Liver (tissue), 9 donors: ENCODE results near the gene ASB13. TPM values are rescaled to one million over a fixed set of nuclear protein-coding genes. Genes with fewer than 3 reads are reported as not detected.

Experiments used
- DNase-seq: peaks from one replicate; pipeline ENCODE4 v3.0.0-alpha.2; 2017; ENCODE audit warnings: low spot score
- H3K27ac ChIP-seq, 2 donors: one replicate each; pipeline ENCODE4 v1.7.0; 2013; ENCODE audit warnings: inconsistent platforms in 2 of 2, low read length in 2 of 2, control low read depth in 1 of 2, low read depth in 1 of 2, mild to moderate bottlenecking in 1 of 2
- H3K27me3 ChIP-seq, 4 donors: one replicate each; pipeline versions ENCODE4 v1.6.1 to v1.7.0; 2013; ENCODE audit warnings: low read length in 3 of 4, inconsistent platforms in 1 of 4, mild to moderate bottlenecking in 1 of 4, moderate library complexity in 1 of 4; ENCODE audit not compliant: control insufficient read depth in 4 of 4, insufficient read depth in 4 of 4
- H3K36me3 ChIP-seq, 4 donors: one replicate each; pipeline versions ENCODE4 v1.6.1 to v1.7.0; 2013; ENCODE audit warnings: low read length in 3 of 4, mild to moderate bottlenecking in 3 of 4, low read depth in 1 of 4, moderate library complexity in 1 of 4; ENCODE audit not compliant: control insufficient read depth in 4 of 4, insufficient read depth in 3 of 4
- H3K4me1 ChIP-seq, 4 donors: one replicate each; pipeline versions ENCODE4 v1.6.1 to v1.7.0; 2013; ENCODE audit warnings: low read length in 3 of 4, mild to moderate bottlenecking in 3 of 4, moderate library complexity in 1 of 4; ENCODE audit not compliant: control insufficient read depth in 4 of 4, insufficient read depth in 4 of 4
- H3K4me3 ChIP-seq, 3 donors: one replicate each; pipeline versions ENCODE4 v1.6.1 to v1.7.0; 2013; ENCODE audit warnings: low read length in 3 of 3, control low read depth in 1 of 3, low read depth in 1 of 3, mild to moderate bottlenecking in 1 of 3
- H3K9ac ChIP-seq, 2 donors: one replicate each; pipeline ENCODE4 v1.7.0; 2013; ENCODE audit warnings: low read length in 2 of 2, mild to moderate bottlenecking in 2 of 2, moderate library complexity in 2 of 2, control low read depth in 1 of 2, low read depth in 1 of 2
- H3K9me3 ChIP-seq, 4 donors: one replicate each; pipeline versions ENCODE4 v1.6.1 to v1.7.0; 2013; ENCODE audit warnings: low read length in 3 of 4; ENCODE audit not compliant: control insufficient read depth in 4 of 4
- ATF3 ChIP-seq: IDR thresholded peaks from 2 replicates; pipeline ENCODE4 v1.6.1; 2016; ENCODE audit warnings: antibody characterized with exemption
- CTCF ChIP-seq: fragments of 150-350 bp; IDR thresholded peaks from 2 replicates; pipeline ENCODE4 v1.5.1; 2017; ENCODE audit warnings: improper control_type of control experiment, low read depth, low read length; ENCODE audit not compliant: missing input control
- EGR1 ChIP-seq, 2 donors: IDR thresholded peaks; 2 replicates each; pipeline ENCODE4 v1.6.1; 2016 to 2018; ENCODE audit warnings: antibody characterized with exemption in 2 of 2, low read depth in 2 of 2
- FOXA2 ChIP-seq: IDR thresholded peaks from 2 replicates; pipeline ENCODE4 v1.6.1; 2016; ENCODE audit warnings: antibody characterized with exemption
- HNF4A ChIP-seq, 2 donors: conservative IDR thresholded peaks; 2 replicates each; pipeline ENCODE4 v1.6.1; 2016; ENCODE audit warnings: antibody characterized with exemption in 2 of 2, mild to moderate bottlenecking in 2 of 2
- HNF4G ChIP-seq: IDR thresholded peaks from 2 replicates; pipeline ENCODE4 v1.6.1; 2016; ENCODE audit warnings: antibody characterized with exemption
- JUND ChIP-seq, 2 donors: IDR thresholded peaks; 2 replicates each; pipeline ENCODE4 v1.6.1; 2016; ENCODE audit warnings: antibody characterized with exemption in 2 of 2
- RAD21 ChIP-seq, 2 donors: IDR thresholded peaks; 2 replicates each; pipeline ENCODE4 v1.6.1; 2016; ENCODE audit warnings: antibody characterized with exemption in 2 of 2, mild to moderate bottlenecking in 2 of 2
- RXRA ChIP-seq, 2 donors: IDR thresholded peaks; 2 replicates each; pipeline ENCODE4 v1.6.1; 2017 to 2018; ENCODE audit warnings: antibody characterized with exemption in 2 of 2, mild to moderate bottlenecking in 1 of 2
- TAF1 ChIP-seq: conservative IDR thresholded peaks from 2 replicates; pipeline ENCODE4 v1.6.1; 2016; ENCODE audit warnings: antibody characterized with exemption, mild to moderate bottlenecking
- YY1 ChIP-seq: IDR thresholded peaks from 2 replicates; pipeline ENCODE4 v1.6.1; 2016; ENCODE audit warnings: antibody characterized with exemption, mild to moderate bottlenecking
- WGBS: extraction: QIAGEN DNeasy Blood & Tissue Kit; methylation state at CpG from one replicate; pipeline ENCODE4 v1.1.7; 2013; 5-methylcytosine and 5-hydroxymethylcytosine counted together
- polyA plus RNA-seq, 2 donors: library from polyadenylated mRNA; stranded (reverse) in 1 of 2; unstranded in 1 of 2; fragments of 200-250 nt in 1 of 2; fragments of >200 nt in 1 of 2; fragmentation: Nextera tagmentation in 1 of 2; extraction: Ambion mirVana in 1 of 2; gene quantifications; one replicate each; pipeline versions ENCODE4 v1.2.1 to v1.2.3, GENCODE V29; 2013 to 2015
- total RNA-seq, 2 donors: library from RNA; depleted of rRNA; stranded (reverse); fragments of >200 nt; gene quantifications; one replicate each; pipeline ENCODE4 v1.2.3, GENCODE V29; 2014
- TF ChIP-seq, protein P1 (sequence below): IDR thresholded peaks from 2 replicates; pipeline ENCODE4 v1.6.1; 2016; ENCODE audit warnings: antibody characterized with exemption
- TF ChIP-seq, protein P2 (sequence below): IDR thresholded peaks from 2 replicates; pipeline ENCODE4 v1.6.1; 2016; ENCODE audit warnings: antibody characterized with exemption, mild to moderate bottlenecking
- donor health status: healthy.
- donor health status: healthy.
- donor health status: healthy.
- donor health status: healthy.
- donor health status: healthy.

Gene ASB13
- total and polyA plus RNA-seq, 4 donors = 8.5 to 48.3 (median 42.5) TPM

DNA sequence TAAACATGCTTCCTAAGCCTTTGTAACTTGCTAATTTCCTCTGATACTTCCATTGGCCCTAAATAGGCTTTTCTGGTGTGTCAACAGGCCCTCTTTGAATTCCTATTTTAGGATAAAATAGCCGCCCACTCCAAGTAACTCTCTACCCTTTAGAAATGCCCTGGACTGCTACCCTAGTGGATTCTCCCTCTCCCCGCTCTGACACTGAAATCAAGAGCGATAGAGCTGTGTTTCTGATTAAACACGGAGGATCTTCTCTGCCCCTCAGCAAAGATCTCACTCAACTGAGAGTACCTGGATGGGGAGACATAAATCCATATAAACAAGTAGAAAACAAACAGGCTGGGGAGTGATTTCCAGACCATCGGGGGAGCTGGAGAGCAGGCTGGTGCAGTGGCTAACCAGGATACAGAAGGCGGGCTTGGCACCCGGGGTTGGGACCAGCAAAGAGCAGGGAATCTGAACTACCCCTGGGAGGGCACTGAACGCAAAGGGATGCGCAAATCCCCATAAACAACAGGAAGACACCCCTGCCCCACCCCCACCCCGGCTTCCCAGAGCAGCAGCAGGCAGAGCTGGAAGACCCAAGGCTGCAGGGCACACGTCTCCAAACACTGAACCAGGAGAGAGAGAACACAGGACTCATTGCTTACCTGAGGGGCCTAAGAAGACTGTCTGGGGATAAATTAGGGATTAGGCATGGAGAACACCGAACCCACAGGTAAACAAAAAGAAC lies 2.5 kb downstream of the ASB13 start:
- Histone ChIP-seq H3K9me3 (no peaks in the 10 kb centered on the region), H3K27ac (no peak overlapping the region), H3K4me1 (peaks cover 17 to 56% (median 40%) of the 10 kb centered on the region in 4 donors), H3K27me3 (no peaks in the 10 kb centered on the region), H3K4me3 (no peak overlapping the region), H3K9ac (no peak overlapping the region), H3K36me3 (no peaks in the 10 kb centered on the region)
- no peak for DNase-seq
- WGBS = 66% methylated on average over 12 of the region's 12 CpGs
- TF ChIP-seq RAD21 (IDR thresholded peaks at IDR 0.05) (no peak), HNF4G (no peak), CTCF (no peak), YY1 (no peak), HNF4A (conservative IDR thresholded peaks at IDR 0.05) (no peak), ATF3 (no peak)

DNA sequence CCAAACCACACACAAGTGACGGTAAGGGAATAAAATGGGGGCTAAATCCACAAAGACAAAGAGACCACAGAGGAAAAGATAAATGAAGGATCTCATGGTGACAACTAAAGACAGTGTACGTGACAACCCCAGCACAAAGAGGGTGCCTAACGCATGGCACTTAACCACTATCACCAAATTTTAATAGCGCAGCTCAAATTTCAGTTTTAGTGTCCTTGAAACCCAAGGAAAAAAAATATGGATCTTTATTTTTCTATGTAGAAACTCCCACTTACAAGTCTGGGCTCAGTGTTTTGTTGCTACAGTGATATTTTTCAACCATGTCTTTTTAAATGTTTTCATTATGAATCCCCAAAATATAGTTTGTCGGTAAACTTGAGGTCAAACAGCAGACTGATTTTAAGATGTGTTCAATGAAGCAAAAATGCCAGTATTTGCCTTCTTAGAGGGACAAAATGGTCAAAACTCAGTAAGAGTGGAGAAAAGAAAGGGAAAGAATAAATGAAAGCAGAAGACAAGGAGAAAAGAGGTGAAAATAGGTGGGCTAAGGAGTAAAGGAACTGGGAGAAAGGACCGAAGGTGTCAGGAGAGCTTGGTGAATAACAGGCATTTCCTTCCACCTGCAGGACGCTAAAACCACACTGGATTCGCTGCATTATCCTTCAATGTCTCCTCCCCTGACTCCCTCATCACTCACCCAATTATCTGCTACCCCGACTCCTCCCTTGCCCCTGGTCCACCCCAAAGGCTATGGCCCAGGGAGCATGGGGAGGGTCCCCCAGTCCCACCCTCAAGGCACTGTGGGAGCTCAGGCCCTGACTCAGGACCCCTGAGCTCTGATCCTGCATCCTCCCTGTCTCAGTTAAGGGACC lies 3.5 kb downstream of the ASB13 start:
- Histone ChIP-seq H3K4me1 (peaks cover 17 to 56% (median 41%) of the 10 kb centered on the region in 4 donors), H3K9me3 (no peaks in the 10 kb centered on the region), H3K4me3 (no peak overlapping the region), H3K27ac (peak overlapping the region in 1 of 2 donors; percentile 38), H3K9ac (peak overlapping the region in 1 of 2 donors; percentile 6), H3K36me3 (no peaks in the 10 kb centered on the region), H3K27me3 (no peaks in the 10 kb centered on the region)
- no peak for TF ChIP-seq ATF3
- no peak for TF ChIP-seq JUND (IDR thresholded peaks at IDR 0.05)
- no peak for TF ChIP-seq TAF1
- no peak for TF ChIP-seq RXRA (IDR thresholded peaks at IDR 0.05)
- TF ChIP-seq, protein P1, sequence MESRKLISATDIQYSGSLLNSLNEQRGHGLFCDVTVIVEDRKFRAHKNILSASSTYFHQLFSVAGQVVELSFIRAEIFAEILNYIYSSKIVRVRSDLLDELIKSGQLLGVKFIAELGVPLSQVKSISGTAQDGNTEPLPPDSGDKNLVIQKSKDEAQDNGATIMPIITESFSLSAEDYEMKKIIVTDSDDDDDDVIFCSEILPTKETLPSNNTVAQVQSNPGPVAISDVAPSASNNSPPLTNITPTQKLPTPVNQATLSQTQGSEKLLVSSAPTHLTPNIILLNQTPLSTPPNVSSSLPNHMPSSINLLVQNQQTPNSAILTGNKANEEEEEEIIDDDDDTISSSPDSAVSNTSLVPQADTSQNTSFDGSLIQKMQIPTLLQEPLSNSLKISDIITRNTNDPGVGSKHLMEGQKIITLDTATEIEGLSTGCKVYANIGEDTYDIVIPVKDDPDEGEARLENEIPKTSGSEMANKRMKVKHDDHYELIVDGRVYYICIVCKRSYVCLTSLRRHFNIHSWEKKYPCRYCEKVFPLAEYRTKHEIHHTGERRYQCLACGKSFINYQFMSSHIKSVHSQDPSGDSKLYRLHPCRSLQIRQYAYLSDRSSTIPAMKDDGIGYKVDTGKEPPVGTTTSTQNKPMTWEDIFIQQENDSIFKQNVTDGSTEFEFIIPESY = no peak
- TF ChIP-seq YY1 = no peak
- DNase-seq = no peak
- 92% methylated on average over 9 of the region's 9 CpGs for WGBS

- Histone ChIP-seq H3K4me3 (no peak overlapping the region), H3K27ac (peak overlapping the region; percentile 81 to 91), H3K9me3 (no peaks in the 10 kb centered on the region), H3K4me1 (peaks cover 18 to 58% (median 43%) of the 10 kb centered on the region in 4 donors), H3K9ac (no peak overlapping the region), H3K27me3 (no peaks in the 10 kb centered on the region), H3K36me3 (no peaks in the 10 kb centered on the region)
- WGBS = 92% methylated on average over 6 of the region's 6 CpGs
- no peak for DNase-seq
- TF ChIP-seq TAF1 = no peak
- no peak for TF ChIP-seq FOXA2
- no peak for TF ChIP-seq HNF4A (conservative IDR thresholded peaks at IDR 0.05)
- TF ChIP-seq, protein P1 = no peak
- no peak for TF ChIP-seq ATF3
- TF ChIP-seq EGR1 (IDR thresholded peaks at IDR 0.05; ENCODE audit: low read depth in 2 of 2) = no peak
- TF ChIP-seq, protein P2, sequence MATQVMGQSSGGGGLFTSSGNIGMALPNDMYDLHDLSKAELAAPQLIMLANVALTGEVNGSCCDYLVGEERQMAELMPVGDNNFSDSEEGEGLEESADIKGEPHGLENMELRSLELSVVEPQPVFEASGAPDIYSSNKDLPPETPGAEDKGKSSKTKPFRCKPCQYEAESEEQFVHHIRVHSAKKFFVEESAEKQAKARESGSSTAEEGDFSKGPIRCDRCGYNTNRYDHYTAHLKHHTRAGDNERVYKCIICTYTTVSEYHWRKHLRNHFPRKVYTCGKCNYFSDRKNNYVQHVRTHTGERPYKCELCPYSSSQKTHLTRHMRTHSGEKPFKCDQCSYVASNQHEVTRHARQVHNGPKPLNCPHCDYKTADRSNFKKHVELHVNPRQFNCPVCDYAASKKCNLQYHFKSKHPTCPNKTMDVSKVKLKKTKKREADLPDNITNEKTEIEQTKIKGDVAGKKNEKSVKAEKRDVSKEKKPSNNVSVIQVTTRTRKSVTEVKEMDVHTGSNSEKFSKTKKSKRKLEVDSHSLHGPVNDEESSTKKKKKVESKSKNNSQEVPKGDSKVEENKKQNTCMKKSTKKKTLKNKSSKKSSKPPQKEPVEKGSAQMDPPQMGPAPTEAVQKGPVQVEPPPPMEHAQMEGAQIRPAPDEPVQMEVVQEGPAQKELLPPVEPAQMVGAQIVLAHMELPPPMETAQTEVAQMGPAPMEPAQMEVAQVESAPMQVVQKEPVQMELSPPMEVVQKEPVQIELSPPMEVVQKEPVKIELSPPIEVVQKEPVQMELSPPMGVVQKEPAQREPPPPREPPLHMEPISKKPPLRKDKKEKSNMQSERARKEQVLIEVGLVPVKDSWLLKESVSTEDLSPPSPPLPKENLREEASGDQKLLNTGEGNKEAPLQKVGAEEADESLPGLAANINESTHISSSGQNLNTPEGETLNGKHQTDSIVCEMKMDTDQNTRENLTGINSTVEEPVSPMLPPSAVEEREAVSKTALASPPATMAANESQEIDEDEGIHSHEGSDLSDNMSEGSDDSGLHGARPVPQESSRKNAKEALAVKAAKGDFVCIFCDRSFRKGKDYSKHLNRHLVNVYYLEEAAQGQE = no peak
- no peak for TF ChIP-seq HNF4G
Observed at GRCh38 chr10:5661043-5661442, 5.4 kb downstream of the ASB13 start.
